ENCODE results near the gene PPP1R9B. TPM values are rescaled to one million over a fixed set of nuclear protein-coding genes. Genes with fewer than 3 reads are reported as not detected.

The PPP1R9B gene, protein sequence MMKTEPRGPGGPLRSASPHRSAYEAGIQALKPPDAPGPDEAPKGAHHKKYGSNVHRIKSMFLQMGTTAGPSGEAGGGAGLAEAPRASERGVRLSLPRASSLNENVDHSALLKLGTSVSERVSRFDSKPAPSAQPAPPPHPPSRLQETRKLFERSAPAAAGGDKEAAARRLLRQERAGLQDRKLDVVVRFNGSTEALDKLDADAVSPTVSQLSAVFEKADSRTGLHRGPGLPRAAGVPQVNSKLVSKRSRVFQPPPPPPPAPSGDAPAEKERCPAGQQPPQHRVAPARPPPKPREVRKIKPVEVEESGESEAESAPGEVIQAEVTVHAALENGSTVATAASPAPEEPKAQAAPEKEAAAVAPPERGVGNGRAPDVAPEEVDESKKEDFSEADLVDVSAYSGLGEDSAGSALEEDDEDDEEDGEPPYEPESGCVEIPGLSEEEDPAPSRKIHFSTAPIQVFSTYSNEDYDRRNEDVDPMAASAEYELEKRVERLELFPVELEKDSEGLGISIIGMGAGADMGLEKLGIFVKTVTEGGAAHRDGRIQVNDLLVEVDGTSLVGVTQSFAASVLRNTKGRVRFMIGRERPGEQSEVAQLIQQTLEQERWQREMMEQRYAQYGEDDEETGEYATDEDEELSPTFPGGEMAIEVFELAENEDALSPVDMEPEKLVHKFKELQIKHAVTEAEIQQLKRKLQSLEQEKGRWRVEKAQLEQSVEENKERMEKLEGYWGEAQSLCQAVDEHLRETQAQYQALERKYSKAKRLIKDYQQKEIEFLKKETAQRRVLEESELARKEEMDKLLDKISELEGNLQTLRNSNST
- 175 and 176 TPM in 2 replicates for total RNA-seq
- long read RNA-seq: 0 reads

DNA sequence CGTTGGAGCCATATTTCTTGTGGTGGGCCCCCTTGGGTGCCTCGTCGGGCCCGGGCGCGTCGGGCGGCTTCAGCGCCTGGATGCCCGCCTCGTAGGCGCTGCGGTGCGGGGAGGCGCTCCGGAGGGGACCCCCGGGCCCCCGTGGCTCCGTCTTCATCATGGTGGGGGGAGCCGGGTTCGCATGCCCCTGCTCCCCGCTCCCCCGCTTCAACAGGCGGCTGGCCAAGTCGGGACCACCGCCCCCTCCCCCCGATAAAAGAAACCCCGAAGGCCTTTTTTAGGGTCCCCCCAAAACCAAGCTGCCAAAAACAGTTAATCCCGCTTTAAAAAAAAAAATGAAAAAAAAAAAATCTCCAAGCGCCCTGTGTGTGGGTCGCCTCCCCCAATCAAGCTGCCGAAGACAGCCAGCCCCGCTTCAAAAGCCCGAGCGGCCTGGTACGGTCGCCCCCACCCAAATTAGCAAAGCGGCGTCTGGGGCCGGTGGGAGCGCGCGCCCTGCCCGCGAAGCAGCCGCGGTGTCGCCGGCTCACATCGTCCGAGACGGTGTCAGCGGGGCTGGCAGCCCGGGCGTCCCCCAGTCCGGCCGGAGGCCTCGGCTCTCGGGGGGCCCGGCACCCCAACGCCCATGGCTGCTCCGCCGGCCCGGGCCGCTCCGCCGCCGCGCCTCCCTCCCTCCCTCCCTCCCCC, at the start of gene PPP1R9B:
Gene PPP1R9B, minus strand, starts transcription at position 324 of the 687 bp plus-strand sequence. Its CDS starts 164 bp downstream, at position 160.
- H3K27me3 Mint-ChIP-seq (ENCODE audit: unreplicated experiment): no peaks in the 10 kb centered on the region
- peaks cover 8% of the 10 kb centered on the region for H3K36me3 Mint-ChIP-seq (ENCODE audit: unreplicated experiment)
- TF ChIP-seq, protein P1, sequence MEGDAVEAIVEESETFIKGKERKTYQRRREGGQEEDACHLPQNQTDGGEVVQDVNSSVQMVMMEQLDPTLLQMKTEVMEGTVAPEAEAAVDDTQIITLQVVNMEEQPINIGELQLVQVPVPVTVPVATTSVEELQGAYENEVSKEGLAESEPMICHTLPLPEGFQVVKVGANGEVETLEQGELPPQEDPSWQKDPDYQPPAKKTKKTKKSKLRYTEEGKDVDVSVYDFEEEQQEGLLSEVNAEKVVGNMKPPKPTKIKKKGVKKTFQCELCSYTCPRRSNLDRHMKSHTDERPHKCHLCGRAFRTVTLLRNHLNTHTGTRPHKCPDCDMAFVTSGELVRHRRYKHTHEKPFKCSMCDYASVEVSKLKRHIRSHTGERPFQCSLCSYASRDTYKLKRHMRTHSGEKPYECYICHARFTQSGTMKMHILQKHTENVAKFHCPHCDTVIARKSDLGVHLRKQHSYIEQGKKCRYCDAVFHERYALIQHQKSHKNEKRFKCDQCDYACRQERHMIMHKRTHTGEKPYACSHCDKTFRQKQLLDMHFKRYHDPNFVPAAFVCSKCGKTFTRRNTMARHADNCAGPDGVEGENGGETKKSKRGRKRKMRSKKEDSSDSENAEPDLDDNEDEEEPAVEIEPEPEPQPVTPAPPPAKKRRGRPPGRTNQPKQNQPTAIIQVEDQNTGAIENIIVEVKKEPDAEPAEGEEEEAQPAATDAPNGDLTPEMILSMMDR (IDR thresholded peaks at IDR 0.05): no peak
- DNase-seq (ENCODE audit: extremely low spot score, unreplicated experiment): no peak
- peak within 1 kb of the TSS; percentile 95 for H3K27ac Mint-ChIP-seq (ENCODE audit: unreplicated experiment)
- no peaks in the 10 kb centered on the region for H3K9me3 Mint-ChIP-seq (ENCODE audit: unreplicated experiment)
- H3K4me1 Mint-ChIP-seq (ENCODE audit: unreplicated experiment): peaks cover 38% of the 10 kb centered on the region
- H3K4me3 Mint-ChIP-seq (ENCODE audit: unreplicated experiment): peak within 1 kb of the TSS; percentile 90

DNA sequence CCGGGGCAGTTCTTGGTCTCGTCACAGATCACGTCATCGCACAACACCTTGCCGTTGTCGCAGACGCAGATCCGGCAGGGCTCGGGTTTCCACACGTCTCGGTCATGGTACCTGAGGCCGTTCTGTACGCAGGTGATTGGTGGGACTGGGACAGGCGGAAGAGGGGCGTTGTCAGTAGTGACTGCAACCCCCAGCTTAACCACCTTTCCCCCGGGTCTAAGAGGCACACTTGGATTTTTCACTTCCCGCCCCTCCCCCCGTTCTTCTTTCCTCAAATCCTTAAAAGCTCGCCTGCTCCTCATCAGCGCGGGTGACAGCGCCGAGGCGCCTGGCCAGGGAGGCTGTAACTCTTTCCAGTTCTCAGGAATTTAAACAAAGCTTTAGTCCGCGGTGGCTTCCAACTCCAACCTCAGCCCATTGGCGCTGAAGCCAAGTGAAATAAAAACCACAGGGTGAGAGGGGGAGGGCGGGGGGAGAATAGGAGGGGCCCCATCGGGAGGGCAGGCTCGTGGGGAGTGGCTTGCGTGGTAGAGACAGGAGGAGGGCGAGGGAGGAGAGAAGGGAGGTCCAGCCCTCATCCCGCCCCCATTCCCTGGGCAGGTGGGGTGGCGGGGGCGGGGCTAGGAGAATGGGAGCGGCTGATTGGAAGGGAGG, 49.5 kb upstream of the PPP1R9B start:
- H3K27me3 Mint-ChIP-seq (ENCODE audit: unreplicated experiment): no peaks in the 10 kb centered on the region
- H3K27ac Mint-ChIP-seq (ENCODE audit: unreplicated experiment): peak overlapping the region; percentile 100
- peaks cover 57% of the 10 kb centered on the region for H3K36me3 Mint-ChIP-seq (ENCODE audit: unreplicated experiment)
- H3K9me3 Mint-ChIP-seq (ENCODE audit: unreplicated experiment): no peaks in the 10 kb centered on the region
- peak; percentile 95 for DNase-seq (ENCODE audit: extremely low spot score, unreplicated experiment)
- peak overlapping the region; percentile 96 for H3K4me3 Mint-ChIP-seq (ENCODE audit: unreplicated experiment)
- TF ChIP-seq, protein P1 (IDR thresholded peaks at IDR 0.05): no peak
- peaks cover 74% of the 10 kb centered on the region for H3K4me1 Mint-ChIP-seq (ENCODE audit: unreplicated experiment)

DNA sequence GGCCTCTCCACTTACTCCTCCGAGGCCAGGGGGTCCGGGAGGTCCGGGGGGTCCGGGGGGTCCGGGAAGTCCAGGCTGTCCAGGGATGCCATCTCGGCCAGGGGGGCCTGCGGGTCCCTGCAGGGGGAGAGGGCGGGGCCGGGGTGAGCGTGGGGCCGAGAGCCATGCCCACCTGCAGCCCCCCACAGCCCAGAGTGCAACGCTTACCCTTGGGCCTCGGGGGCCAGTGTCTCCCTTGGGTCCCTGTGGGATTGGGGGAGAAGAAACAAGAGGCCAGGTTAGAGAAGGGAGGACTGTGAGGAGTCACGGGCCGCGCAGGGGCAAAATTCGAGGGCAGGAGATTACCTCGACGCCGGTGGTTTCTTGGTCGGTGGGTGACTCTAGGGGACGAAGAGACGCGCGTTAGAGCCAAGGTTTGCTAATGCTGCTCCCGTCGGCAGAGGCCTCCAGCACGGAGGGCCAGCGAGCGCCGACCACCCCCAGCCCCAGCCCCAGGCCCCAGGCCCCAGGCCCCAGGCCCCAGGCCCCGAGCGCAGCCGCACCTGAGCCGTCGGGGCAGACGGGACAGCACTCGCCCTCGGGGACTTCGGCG, 48.8 kb upstream of the PPP1R9B start:
- Mint-ChIP-seq H3K4me3 (ENCODE audit: unreplicated experiment) (peak overlapping the region; percentile 96), H3K27ac (ENCODE audit: unreplicated experiment) (peak overlapping the region; percentile 100), H3K27me3 (ENCODE audit: unreplicated experiment) (no peaks in the 10 kb centered on the region), H3K4me1 (ENCODE audit: unreplicated experiment) (peaks cover 72% of the 10 kb centered on the region), H3K36me3 (ENCODE audit: unreplicated experiment) (peaks cover 59% of the 10 kb centered on the region), H3K9me3 (ENCODE audit: unreplicated experiment) (no peaks in the 10 kb centered on the region)
- DNase-seq (ENCODE audit: extremely low spot score, unreplicated experiment): no peak
- TF ChIP-seq, protein P1 (IDR thresholded peaks at IDR 0.05): no peak

DNA sequence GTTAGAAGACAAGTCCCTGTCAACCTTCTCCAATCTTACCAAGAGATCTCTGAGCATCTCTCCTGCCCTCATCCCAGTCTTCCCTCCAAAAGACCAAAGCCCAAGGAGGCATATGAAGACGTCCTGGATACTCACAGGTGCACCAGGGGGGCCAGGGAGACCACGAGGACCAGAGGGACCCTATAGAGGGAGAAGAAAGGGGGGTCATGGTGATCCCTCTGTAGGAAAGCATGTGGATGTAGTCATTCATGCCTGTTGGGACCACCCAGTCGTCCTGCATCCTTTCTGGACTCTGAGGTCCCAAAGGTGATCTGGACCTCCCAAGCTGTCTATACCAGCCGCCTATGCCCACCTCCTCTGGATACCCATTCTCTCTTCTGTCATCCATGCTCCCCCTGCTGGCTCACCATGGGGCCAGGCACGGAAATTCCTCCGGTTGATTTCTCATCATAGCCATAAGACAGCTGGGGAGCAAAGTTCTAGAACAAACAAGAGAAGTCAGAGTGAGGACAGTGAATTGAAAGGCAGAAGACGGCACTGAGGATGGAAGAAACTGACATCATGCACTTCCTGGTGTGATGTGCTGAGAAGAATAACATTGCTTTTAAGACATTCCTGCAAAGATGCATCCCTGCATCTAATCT, 47.7 kb upstream of the PPP1R9B start:
- H3K9me3 Mint-ChIP-seq (ENCODE audit: unreplicated experiment): no peaks in the 10 kb centered on the region
- no peak for DNase-seq (ENCODE audit: extremely low spot score, unreplicated experiment)
- H3K36me3 Mint-ChIP-seq (ENCODE audit: unreplicated experiment): peaks cover 70% of the 10 kb centered on the region
- H3K27me3 Mint-ChIP-seq (ENCODE audit: unreplicated experiment): no peaks in the 10 kb centered on the region
- H3K27ac Mint-ChIP-seq (ENCODE audit: unreplicated experiment): peak overlapping the region; percentile 100
- TF ChIP-seq, protein P1 (IDR thresholded peaks at IDR 0.05): peak; percentile 59
- peak overlapping the region; percentile 96 for H3K4me3 Mint-ChIP-seq (ENCODE audit: unreplicated experiment)
- peaks cover 72% of the 10 kb centered on the region for H3K4me1 Mint-ChIP-seq (ENCODE audit: unreplicated experiment)

Measured in osteocyte (in vitro differentiated cells).